GM03348 (cell line): ENCODE data around the gene SLTM.
"Not testable (repeated sequence)": the region's sequence is repeated elsewhere in the genome, so short reads cannot be mapped to it uniquely, and the experiment has no call there.

ENCODE experiments used
- DNase-seq: peaks from one replicate; pipeline ENCODE4 v3.0.0; 2012; ENCODE audit warnings: low spot score

The SLTM gene

DNA sequence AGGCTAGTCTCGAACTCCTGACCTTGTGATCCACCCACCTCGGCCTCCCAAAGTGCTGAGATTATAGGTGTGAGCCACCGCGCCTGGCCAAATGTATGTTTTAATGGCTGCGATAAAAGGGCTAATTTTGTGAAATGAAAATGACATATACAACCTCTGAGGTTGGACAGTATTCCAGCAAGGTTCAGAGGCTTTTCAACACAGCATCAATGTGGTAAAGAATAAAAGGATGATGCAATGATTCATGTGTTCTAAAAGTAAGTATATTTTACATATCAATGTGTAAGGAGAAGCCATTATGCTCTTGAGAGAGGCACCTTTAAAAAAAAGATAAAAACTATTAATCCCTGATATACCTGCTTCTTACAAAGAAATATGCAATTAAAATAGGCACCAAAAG, 6.7 kb downstream of the SLTM start:
- no peak for DNase-seq

DNA sequence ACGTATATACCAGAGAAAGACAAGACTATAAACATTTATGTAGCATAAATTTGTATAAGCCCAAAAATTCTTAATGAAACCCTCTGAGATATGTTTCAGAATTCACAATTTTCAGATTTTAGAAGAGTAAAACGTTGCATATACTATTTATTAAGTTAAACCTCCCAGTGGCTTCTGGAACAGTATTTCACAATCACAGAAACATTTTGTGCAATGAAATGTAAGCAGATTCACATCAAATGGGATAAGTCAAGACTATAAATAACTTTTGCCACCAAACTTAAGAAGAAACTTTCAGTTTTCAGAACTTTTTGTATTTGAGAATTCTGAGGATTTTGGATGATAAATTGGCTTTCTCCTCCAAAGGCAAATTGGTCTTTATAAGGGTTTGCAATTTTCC, 9.2 kb downstream of the SLTM start:
- DNase-seq, result peak; percentile 24

GRCh38 chr15:58923696-58924300, 9.7 kb downstream of the SLTM start:
- no peak for DNase-seq

GRCh38 chr15:58923284-58923683, 10.2 kb downstream of the SLTM start:
- no peak for DNase-seq

DNA sequence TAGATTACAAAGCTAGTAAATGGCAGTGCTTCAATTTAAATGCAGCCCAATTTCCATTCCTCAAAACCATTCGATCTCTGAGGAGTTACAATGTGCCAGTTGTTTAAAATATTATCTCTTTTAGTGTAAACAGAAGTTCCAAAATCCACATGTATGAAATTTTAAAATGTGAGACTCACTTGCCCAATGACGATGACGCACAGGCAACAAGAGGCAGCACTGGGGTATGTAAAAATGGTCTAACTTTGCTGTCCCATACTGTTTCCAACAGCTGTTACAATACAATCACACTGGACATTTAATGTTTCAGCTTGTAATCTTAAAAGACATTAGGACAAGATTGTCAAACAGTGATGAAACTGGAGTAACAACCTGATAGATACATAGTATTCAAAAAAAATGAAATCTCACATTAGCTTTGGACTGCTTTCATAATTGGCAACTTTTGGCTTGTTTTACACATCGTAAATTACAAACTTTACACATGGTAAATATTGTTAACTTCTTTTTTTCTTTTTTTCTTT, 12.2 kb downstream of the SLTM start:
- DNase-seq, result no peak

DNA sequence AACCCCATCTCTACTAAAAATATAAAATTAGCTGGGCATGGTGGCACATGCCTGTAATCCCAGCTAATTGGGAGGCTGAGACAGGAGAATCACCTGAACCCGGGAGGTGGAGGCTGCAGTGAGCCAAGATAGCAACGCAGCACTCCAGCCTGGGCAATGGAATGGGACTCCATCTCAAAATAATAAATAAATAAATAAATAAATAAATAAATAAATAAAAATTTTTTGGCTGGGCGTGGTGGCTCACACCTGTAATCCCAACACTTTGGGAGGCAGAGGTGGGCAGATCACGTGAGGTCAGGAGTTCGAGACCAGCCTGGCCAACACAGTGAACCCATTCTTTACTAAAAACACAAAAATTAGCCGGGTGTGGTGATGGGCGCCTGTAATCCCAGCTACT, 13.0 kb downstream of the SLTM start:
- DNase-seq, result not testable (repeated sequence)

GRCh38 chr15:58919232-58919631, 14.2 kb downstream of the SLTM start:
- no peak for DNase-seq

- no peak for DNase-seq
Measured at GRCh38 chr15:58918239-58918638, 15.2 kb downstream of the SLTM start.

- not testable (repeated sequence) for DNase-seq
Measured at GRCh38 chr15:58917613-58918129, 15.8 kb downstream of the SLTM start.

DNA sequence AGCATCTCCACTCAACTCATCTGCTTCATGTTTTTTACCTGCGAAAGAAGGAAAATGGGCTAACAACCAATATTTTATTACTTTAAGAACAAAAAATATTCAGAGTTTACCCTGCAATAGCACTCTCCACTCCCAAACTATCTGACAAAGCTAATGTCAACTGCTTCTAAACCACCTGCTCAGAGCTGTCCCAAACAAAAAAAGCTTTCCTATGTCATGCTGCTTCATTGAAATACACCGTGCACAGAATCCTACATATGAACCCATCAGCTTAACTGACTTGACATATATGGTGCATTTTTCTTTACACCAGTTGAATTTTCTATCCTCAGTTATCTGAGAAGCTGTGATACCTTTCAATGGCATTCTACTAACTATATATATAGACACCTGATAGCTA, 16.5 kb downstream of the SLTM start:
- DNase-seq, result no peak

DNA sequence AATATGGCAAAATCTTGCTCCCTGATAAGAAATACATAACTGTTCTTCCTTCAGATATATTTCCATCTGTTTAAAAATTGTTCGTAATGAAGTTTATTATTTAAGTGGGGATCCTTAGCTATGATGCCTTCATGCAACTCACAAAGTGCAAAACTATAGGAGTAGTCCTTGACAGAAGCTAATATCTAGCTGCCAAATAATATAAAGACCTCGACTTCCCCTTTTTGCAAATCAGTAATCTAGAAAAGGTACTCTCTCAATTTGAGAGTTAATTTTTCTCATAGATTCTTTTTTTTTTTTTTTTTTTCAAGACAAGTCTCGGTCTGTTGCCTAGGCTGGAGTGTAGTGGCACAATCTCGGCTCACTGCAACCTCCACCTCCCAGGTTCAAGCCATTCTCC, 23.0 kb downstream of the SLTM start:
- no peak for DNase-seq

GRCh38 chr15:58909616-58910015, 23.9 kb downstream of the SLTM start:
- DNase-seq, result no peak

- no peak for DNase-seq
Measured at GRCh38 chr15:58908550-58909309, 24.7 kb downstream of the SLTM start.

GRCh38 chr15:58900631-58901030, 32.8 kb downstream of the SLTM start:
- no peak for DNase-seq

DNA sequence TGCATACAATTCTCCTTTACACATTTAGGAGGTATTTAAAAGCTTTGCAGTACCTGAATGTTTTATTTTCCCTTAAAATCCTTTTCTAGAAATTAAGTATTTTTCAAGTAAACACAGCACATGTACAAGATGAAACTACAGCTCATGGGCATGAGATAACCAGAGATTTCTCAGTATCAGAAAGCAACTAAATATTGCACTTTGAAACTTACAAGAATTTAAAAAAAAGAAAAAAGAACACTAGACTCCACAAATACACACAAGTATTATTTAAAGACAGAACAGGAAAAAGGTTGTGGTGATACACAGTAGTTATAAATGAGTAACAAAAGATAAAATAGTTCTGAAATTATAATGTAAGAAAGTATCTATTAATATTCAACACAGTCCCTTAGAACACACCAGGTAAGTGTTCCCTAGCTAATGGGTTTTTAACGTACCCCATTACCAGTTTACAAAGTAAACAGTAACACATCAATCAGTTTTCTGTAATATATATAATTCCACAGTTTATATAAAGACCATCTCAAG, 35.3 kb downstream of the SLTM start:
- no peak for DNase-seq

DNA sequence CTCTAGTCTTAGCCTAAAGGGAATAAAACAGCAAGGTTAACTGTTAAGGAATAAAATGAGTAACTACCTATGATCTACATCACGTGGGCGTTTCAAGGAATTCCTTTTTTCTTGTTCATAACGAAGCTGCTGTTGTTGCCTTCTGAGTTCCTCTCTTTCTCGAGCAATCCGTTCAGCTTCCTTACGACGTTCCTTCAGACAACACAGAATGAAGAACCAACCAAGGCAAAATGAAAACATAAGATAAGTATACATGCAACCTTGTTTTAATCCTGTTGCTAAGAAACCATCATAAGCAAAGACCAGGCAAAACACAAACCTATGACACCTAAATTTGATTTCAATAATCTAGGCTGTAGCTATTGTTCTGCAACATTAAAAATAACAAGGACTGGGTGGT, 44.1 kb downstream of the SLTM start:
- DNase-seq, result no peak

DNA sequence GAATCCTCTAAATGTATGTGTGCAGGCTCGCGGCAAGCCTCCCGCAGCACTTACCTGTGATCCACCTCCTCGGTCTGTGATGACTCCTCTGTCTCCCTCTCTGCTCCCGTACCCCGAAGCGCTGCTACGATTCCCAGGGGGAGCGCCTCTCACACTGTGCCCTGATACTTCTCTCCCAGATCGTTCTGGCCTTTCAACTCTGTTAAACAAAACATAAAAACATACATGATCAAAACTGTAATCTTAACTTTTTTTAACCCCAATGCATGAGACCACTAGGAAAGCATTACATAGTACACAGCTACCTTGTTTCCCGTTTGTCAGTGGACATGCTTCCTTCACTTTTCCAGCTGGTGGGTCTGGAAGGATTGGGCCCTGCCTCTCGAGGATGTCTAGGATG, 46.6 kb downstream of the SLTM start:
- DNase-seq, result no peak

- DNase-seq, result not testable (repeated sequence)
Measured at GRCh38 chr15:58883926-58884325, 49.6 kb downstream of the SLTM start.

GRCh38 chr15:58882243-58882642, 51.2 kb downstream of the SLTM start:
- no peak for DNase-seq

DNA sequence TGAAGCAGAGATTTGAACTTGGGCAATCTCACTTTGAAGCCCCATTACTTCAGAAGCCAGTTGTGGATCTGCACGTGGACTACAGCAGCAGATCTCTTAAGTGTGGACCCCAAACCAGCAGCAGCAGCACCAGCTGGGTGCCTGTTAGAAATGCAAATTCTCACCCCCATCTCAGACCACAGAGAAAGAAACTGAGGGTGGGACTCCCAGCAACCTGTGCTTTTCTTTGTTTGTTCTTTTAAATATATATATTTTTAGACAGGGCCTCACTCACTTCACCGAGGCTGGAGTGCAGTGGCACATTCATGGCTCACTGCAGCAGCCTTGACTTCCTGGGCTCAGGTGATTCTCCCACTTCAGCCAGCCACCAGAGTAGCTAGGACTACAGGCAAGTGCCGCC, 53.2 kb downstream of the SLTM start:
- DNase-seq, result no peak

- DNase-seq, result no peak
Measured at GRCh38 chr15:58877999-58878825, 55.3 kb downstream of the SLTM start.
